Common myeloid progenitor, CD34-positive (primary cell): Measurements from ENCODE around the gene ZXDC.

Experiments used
- CTCF ChIA-PET: fragments of 350-600 bp; sonication (Branson Sonifier 250); formaldehyde crosslinking; loops from one replicate; lab custom pipeline; 2021; ENCODE audit warnings: antibody characterized with exemption; lab: Charles Lee
- POLR2A ChIA-PET: fragments of 350-600 bp; sonication (Branson Sonifier 250); formaldehyde crosslinking; loops from one replicate; lab custom pipeline; 2021; ENCODE audit warnings: antibody characterized with exemption; lab: Charles Lee
- DNase-seq, 3 donors: peaks; one replicate each; pipeline versions ENCODE4 v3.0.0 to v3.0.0-alpha.2; 2013
- H3K27ac ChIP-seq, 2 experiments: 1 replicate in 1 of 2; 2 replicates in 1 of 2; pipeline ENCODE4 v1.7.0; 2013; ENCODE audit warnings: inconsistent platforms in 2 of 2, low read length in 2 of 2, mild to moderate bottlenecking in 2 of 2, low read depth in 1 of 2, moderate library complexity in 1 of 2; ENCODE audit not compliant: severe bottlenecking in 2 of 2, insufficient read depth in 1 of 2, poor library complexity in 1 of 2
- H3K27me3 ChIP-seq, 5 experiments: replicated peaks in 2 of 5; 1 replicate in 3 of 5; 2 replicates in 2 of 5; pipeline versions ENCODE4 v1.6.1 to v1.7.0; 2013; ENCODE audit warnings: low read length in 4 of 5, mild to moderate bottlenecking in 2 of 5, moderate library complexity in 2 of 5, inconsistent platforms in 1 of 5; ENCODE audit not compliant: insufficient read depth in 5 of 5, control insufficient read depth in 4 of 5
- H3K36me3 ChIP-seq, 4 experiments: 1 replicate in 2 of 4; 2 replicates in 2 of 4; pipeline versions ENCODE4 v1.6.1 to v1.7.0; 2013; ENCODE audit warnings: low read length in 3 of 4, control low read depth in 1 of 4, mild to moderate bottlenecking in 1 of 4; ENCODE audit not compliant: control insufficient read depth in 4 of 4, insufficient read depth in 4 of 4
- H3K4me1 ChIP-seq, 4 experiments: 1 replicate in 3 of 4; 2 replicates in 1 of 4; pipeline versions ENCODE4 v1.6.1 to v1.7.1; 2013; ENCODE audit warnings: low read length in 3 of 4, mild to moderate bottlenecking in 3 of 4, control low read depth in 1 of 4, inconsistent platforms in 1 of 4, moderate library complexity in 1 of 4; ENCODE audit not compliant: control insufficient read depth in 4 of 4, insufficient read depth in 4 of 4; ENCODE audit errors: control extremely low read depth in 1 of 4
- H3K4me3 ChIP-seq, 7 experiments: 1 replicate in 4 of 7; 2 replicates in 3 of 7; pipeline versions ENCODE4 v1.5.1 to v1.7.0; 2013; ENCODE audit warnings: mild to moderate bottlenecking in 7 of 7, low read length in 6 of 7, moderate library complexity in 6 of 7, inconsistent platforms in 2 of 7, low read depth in 2 of 7, control low read depth in 1 of 7; ENCODE audit not compliant: insufficient read depth in 4 of 7, control insufficient read depth in 1 of 7; ENCODE audit errors: extremely low read depth in 1 of 7
- H3K9me3 ChIP-seq, 5 experiments: 1 replicate in 4 of 5; 2 replicates in 1 of 5; pipeline versions ENCODE4 v1.6.1 to v1.7.1; 2013; ENCODE audit warnings: low read length in 4 of 5, mild to moderate bottlenecking in 2 of 5, inconsistent platforms in 1 of 5, low read depth in 1 of 5, moderate library complexity in 1 of 5; ENCODE audit not compliant: control insufficient read depth in 4 of 5, insufficient read depth in 2 of 5; ENCODE audit errors: control extremely low read depth in 1 of 5
- WGBS: methylation state at CpG from one replicate; pipeline ENCODE4 v1.1.5; 2013; ENCODE audit not compliant: insufficient coverage; 5-methylcytosine and 5-hydroxymethylcytosine counted together

ZXDC gene

DNA sequence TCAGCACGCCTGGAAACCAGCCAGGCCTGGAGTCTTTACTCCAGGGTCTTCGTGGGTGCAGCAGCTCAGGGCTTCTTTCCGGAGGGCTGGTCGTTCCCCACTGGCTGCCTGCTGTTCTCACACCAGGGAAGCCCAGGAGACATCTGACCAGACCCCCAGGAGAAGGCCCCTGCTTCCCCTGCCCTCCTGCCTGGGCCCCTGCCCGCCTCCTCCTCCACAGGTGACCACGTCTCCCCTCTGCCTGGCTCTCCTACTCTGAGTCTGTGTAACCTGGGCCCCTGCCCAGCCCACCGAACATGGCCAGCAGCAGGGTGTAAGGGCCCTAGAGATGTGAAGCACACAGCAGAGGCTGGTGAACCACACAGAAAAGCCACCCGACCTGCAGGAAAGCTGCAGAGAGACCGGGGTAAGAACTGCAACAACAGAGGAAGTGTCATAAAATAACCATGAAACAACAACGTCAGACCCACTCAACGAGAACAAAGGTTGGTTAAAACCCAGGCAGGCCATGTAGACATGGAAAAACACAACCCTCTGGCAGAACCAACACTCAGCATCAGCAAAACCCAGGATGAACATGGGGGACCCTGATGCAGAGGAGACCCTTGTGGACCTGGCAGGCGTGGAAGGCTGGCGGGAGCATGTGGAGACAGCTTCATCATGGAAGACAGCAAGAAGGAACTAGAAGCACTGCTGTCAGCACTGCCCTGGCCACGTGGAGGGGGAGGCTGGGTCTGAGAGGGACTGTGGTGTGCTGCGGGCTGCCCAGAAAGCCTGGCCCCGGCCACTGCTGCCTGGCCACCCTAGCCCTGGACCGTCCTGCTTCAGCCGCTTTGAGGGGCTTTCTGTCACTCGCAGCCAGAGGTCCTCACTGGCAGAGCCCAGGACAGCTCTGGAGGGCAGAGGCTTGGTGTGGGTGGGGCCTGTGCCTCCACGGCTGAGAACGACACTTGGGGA lies 21.5 kb upstream of the ZXDC start:
- POLR2A ChIA-PET: interaction anchor here (0.7 kb wide), 1 partner anchor 183 kb away, joined by 3 read pairs; no protein-coding TSS in a partner anchor
- DNase-seq: no peak
- H3K36me3 ChIP-seq: no peaks in the 10 kb centered on the region
- CTCF ChIA-PET: interaction anchor here (0.7 to 3.6 kb wide), 5 partner anchors 10 to 40 kb away, joined by 3 to 19 read pairs (median 3); no protein-coding TSS in a partner anchor
- no peak overlapping the region for H3K4me3 ChIP-seq
- no peak overlapping the region for H3K27ac ChIP-seq
- peaks cover 0 to 25% (median 15%) of the 10 kb centered on the region in 4 experiments for H3K4me1 ChIP-seq
- H3K27me3 ChIP-seq: no peaks in the 10 kb centered on the region
- H3K9me3 ChIP-seq: no peaks in the 10 kb centered on the region
- WGBS: 76% methylated on average over 19 of the region's 21 CpGs

DNA sequence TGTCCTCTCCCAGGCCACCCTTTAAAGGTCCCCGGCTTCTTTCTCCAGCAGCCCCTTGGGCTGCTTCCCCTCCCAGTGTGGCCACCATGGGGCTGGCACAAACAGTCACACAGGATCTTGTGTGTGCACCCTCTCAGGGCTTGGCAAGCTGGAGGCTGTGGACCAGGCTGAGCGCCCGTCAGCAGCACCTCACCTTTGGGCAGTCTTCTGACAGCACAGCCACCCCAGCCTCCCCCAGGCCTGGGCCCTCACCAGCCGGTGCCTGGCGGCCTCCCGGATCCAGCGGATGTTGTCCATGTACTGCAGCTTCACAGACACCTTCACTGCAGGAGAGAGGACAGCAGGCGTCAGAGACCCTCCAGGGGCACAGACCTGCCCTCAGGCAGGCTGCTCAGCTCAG lies 20.1 kb upstream of the ZXDC start:
- Histone ChIP-seq H3K36me3 (no peaks in the 10 kb centered on the region), H3K4me3 (no peak overlapping the region), H3K4me1 (peaks cover 0 to 37% (median 15%) of the 10 kb centered on the region in 4 experiments), H3K9me3 (no peaks in the 10 kb centered on the region), H3K27me3 (no peaks in the 10 kb centered on the region), H3K27ac (no peak overlapping the region)
- ChIA-PET CTCF (interaction anchor here (1.1 to 3.6 kb wide), 2 partner anchors 9 to 15 kb away, joined by 3 to 19 read pairs; no protein-coding TSS in a partner anchor), POLR2A (no interaction called here)
- WGBS: 97% methylated on average over 8 of the region's 8 CpGs
- no peak for DNase-seq

DNA sequence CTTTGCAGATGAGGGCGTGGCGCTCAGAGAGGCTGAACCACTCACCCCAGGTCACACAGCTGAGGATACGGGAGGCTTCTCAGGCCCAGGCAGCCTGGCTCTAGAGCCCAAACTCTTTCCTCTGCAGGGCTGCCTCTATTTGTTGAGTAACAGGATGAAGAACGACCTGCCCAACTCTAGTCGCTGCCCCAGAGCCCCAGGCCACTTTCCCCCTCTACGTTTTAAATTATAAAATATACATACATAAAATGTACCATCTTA lies 19.2 kb upstream of the ZXDC start:
- Histone ChIP-seq H3K36me3 (no peaks in the 10 kb centered on the region), H3K27me3 (no peaks in the 10 kb centered on the region), H3K4me3 (no peak overlapping the region), H3K27ac (no peak overlapping the region), H3K9me3 (no peaks in the 10 kb centered on the region), H3K4me1 (peaks cover 0 to 43% (median 15%) of the 10 kb centered on the region in 4 experiments)
- no peak for DNase-seq
- ChIA-PET CTCF (interaction anchor here (1.1 kb wide), 1 partner anchor 8 kb away, joined by 3 read pairs; no protein-coding TSS in a partner anchor), POLR2A (no interaction called here)
- WGBS: 100% methylated on average over 3 of the region's 6 CpGs

DNA sequence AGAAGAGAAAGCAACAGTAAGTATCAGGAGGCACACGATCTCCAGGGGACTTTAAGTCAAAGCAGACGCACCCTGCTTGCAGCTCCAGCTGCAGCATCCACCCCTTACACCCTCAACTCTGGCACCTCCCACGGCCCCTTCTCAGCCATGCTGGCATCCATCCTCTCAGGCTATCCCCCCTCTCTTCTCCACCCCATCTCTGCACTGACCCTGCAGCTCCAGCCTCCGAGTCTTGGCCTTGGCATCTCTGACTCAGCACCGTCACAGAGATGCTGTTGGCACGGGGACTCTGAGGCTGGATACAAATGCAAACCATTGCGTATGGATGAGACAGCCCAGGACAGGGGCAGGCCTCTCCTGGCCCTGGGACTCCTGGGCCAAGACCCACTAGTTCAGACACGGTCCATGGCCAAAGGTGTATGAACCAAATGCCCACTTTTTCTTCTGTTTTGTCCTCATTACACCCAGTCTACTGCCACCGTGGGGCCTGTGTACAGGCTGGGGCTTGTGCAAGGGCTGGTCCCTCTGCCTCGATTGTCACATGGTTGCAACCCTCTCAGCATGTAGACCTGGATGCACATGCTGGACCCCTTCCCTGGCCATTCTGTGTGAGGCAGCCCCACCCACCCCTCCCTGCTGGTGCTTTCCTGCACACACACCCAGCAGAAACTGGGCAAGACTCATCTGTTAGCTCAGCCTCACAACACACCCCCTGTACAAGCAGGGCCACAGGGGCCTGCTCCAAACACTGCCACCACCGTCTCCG lies 18.7 kb upstream of the ZXDC start:
- DNase-seq: peak in 1 of 3 donors; percentile 22
- Histone ChIP-seq H3K27ac (no peak overlapping the region), H3K36me3 (no peaks in the 10 kb centered on the region), H3K9me3 (no peaks in the 10 kb centered on the region), H3K4me1 (peaks cover 0 to 43% (median 15%) of the 10 kb centered on the region in 4 experiments), H3K4me3 (peak overlapping the region in 1 of 7 experiments; percentile 7), H3K27me3 (no peaks in the 10 kb centered on the region)
- ChIA-PET CTCF (no interaction called here), POLR2A (no interaction called here)
- 94% methylated on average over 10 of the region's 12 CpGs for WGBS

DNA sequence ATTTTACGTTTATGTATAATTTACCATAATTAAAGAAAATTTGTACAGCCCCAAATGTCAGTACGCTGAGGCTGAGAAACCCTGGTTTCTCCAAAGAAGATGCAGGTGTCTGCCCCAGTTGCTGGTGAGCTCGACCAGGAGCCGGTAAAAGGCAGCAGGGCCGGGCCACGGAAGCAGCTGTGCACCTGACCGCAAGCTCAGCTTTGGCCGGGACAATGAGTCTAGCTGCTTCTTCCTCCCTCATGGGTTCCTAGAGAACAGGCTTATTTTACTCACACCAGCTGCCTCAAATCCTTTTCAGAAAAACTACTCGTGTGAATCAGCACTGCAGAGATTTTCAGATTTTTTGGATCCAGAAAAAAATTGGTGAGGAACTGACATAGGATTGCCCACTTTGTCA lies 18.0 kb upstream of the ZXDC start:
- Histone ChIP-seq H3K27ac (no peak overlapping the region), H3K36me3 (no peaks in the 10 kb centered on the region), H3K4me3 (no peak overlapping the region), H3K4me1 (peaks cover 0 to 38% (median 12%) of the 10 kb centered on the region in 4 experiments), H3K27me3 (no peaks in the 10 kb centered on the region), H3K9me3 (no peaks in the 10 kb centered on the region)
- peak in 2 of 3 donors; percentile 49 to 71 for DNase-seq
- ChIA-PET CTCF (interaction anchor here (1.0 to 1.4 kb wide), 2 partner anchors 17 to 18 kb away, joined by 3 read pairs; no protein-coding TSS in a partner anchor), POLR2A (no interaction called here)
- 79% methylated on average over 7 of the region's 9 CpGs for WGBS

DNA sequence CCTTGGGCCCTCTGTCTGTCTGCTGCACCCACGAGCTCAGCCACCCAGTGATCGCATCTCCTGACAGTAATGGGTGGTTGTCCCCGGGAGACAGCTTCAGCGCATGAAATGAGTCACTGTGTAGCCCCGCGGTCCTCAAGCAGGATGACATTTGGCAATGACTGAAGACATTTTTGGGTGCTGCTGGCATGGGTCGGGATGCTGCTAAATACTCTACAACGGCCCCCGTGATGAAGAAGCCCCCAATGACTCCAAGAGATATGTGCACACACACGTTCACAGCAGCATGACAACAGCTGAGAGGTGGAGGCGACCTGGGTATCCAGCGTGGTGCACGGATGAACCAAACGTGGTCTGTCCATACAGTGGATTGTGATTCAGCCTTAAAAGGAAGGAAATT lies 17.4 kb upstream of the ZXDC start:
- Histone ChIP-seq H3K36me3 (no peaks in the 10 kb centered on the region), H3K27me3 (no peaks in the 10 kb centered on the region), H3K27ac (no peak overlapping the region), H3K9me3 (no peaks in the 10 kb centered on the region), H3K4me3 (no peak overlapping the region), H3K4me1 (peaks cover 0 to 38% (median 10%) of the 10 kb centered on the region in 4 experiments)
- 90% methylated on average over 14 of the region's 14 CpGs for WGBS
- ChIA-PET POLR2A (no interaction called here), CTCF (interaction anchor here (1.0 to 1.4 kb wide), 3 partner anchors 16 to 29 kb away, joined by 3 read pairs; no protein-coding TSS in a partner anchor)
- DNase-seq: no peak
